RPMI7951 (cell line): ENCODE data around the gene NPIPA1. TPM values are rescaled to one million over a fixed set of nuclear protein-coding genes. Genes with fewer than 3 reads are reported as not detected.
"Not testable (repeated sequence)": the region's sequence is repeated elsewhere in the genome, so short reads cannot be mapped to it uniquely, and the experiment has no call there.

Source experiments
- DNase-seq: peaks from one replicate; pipeline ENCODE4 v3.0.0-alpha.2; 2012; ENCODE audit warnings: low read depth
- total RNA-seq: library from RNA; depleted of rRNA; stranded (reverse); fragments of >200 nt; shearing (Covaris generic); gene quantifications from 2 replicates; pipeline ENCODE4 v1.2.3, GENCODE V29; 2014; rRNA removed

The NPIPA1 gene
- total RNA-seq, 1 experiment from 2014 or later, result 15.6 TPM

DNA sequence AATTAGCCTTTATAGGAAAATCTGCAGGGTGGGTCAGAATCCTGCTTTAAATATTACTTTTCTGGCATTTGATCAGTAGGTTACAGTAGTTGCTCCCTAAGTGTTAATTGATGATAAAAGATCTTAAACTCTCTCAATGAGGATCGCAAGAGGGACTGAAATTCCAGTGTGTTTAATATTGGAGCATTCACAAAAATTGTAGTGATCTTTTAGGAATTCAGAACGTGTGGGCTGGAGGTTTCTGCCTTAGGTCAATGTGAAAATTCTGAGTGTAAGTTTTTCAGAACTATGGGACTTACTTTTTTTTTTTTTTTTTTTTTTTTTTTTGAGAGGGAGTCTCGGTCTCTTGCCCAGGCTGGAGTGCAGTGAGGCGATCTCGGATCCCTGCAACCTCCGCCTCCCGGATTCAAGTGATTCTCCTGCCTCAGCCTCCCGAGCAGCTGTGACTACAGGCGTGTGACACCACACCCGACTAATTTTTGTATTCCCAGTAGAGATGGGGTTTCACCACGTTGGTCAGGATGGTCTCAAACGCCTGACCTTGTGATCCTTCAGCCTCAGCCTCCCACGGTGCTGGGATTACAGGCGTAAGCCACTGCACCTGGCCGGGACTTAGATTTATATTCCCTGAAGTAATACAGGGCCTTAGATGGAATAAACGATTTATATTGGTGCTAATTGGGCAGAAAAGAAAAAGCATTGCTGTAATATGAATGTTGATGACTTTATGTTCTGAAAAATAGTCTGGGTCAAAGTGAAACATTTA is 39.9 kb downstream of the NPIPA1 start:
- not testable (repeated sequence) for DNase-seq

DNA sequence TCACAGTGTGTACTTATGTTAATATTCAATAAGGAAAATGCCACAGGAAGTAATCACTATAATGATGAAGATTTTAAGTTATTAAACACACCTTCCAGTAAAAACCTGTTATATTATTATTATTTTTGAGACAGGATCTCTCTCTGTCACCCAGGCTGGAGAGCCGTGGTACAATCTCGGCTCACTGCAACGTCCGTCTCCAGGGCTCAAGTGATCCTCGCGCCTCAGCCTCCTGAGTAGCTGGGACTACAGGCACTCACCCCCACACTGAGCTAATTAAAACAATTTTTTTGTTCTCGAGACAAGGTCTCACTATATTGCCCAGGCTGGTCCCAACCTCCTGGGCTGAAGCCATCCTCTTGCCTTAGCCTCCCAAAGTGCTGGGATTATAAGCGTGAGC is 41.0 kb downstream of the NPIPA1 start:
- DNase-seq, result not testable (repeated sequence)

DNA sequence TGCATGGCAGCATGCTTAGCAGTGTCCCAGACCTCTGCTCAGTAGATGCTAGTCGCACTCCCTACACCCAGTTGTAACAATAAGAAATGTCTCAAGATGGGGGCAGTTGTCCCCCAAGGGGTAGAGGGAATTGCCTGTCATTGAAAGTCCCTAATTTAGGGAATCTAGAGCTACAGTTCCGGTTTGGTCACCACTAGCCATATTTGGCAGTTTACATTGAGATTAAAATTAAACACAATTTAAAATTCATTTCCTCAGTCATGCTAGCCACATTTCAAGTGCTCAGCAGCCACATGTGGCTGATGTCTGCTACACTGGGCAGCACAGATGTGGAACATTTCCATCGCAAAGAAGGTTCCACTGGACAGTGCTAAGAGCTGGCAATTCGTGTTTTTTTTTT is 41.7 kb downstream of the NPIPA1 start:
- not testable (repeated sequence) for DNase-seq

DNA sequence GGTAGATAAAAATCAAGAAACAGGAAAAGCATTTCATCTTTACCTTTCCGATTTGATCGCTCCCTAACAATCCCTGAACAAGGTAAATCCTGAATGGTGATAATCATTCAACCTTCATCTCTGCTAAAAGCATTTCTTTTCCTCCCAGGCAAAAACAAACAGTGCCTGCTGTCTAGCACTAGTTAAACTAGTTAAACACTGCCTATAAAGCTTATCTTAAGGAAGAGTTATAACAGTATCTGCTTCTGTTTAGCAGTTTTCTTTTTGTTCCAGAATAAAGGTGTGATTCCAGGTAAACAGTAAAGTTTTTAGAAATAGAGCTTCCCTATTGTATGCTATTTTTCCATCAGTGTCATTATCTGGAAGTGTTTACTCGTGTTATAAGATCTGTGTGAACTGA is 44.0 kb downstream of the NPIPA1 start:
- not testable (repeated sequence) for DNase-seq

DNA sequence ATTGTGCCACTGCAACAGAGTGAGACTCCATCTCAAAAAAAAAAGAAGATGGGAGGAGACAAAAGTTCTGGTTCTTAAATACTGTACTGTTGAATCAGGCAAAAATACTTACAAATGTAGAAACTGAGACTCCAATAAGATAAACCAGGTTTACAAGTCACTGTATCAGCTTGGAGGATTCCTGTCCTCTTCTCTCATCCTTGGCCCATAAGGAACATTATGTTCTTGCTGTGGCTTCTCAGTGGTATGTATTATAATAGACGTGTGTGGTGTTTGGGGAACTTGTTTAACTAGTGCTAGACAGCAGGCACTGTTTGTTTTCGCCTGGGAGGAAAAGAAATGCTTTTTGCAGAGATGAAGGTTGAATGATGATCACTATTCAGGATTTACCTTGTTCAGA is 45.3 kb downstream of the NPIPA1 start:
- DNase-seq, result not testable (repeated sequence)

DNA sequence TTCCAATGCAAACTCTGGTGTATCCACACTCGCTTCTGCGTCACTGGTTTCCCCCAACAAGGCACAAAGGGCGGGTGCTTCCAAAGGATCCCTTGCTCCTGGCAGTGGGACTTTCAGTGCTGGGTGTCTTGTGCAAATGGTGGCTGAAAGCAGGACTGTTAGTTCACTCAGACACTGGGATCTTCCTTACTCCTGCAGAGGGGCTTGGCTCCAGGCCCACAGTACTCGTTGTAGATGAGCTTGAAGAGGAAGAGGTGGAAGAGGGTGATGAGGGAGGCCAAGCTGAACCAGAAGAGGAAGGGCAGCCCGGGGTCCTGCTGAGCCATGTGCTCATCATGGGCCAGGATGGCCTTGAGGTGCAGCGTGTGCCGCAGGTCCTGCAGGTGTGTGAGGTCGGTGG is 50.8 kb downstream of the NPIPA1 start:
- not testable (repeated sequence) for DNase-seq

DNA sequence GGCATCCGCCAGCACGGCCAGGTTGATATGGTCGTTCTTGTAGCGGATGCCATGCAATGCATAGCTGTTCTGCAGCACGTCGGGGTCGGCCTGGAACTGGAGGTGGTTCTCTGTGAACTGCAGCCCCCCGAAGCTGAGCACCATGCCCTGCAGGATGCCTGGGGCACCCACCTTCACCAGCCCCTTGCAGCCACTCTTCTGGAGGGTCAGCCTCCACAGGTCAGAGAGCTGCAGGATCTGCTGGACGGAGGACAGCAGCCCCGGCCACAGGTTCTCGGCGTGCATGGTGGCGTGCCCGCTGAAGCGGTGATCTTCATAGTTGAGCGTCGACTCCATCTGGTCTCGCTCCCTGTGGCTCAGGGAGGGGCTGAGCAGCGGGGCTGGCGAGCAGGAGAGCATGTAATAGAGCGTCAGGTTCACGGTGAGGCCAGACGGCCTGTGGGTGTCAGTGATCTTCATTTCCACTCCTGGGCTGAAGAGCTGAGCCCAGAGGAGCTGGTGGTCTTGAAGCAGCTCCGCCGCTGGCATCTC is 51.5 kb downstream of the NPIPA1 start:
- DNase-seq, result not testable (repeated sequence)

DNA sequence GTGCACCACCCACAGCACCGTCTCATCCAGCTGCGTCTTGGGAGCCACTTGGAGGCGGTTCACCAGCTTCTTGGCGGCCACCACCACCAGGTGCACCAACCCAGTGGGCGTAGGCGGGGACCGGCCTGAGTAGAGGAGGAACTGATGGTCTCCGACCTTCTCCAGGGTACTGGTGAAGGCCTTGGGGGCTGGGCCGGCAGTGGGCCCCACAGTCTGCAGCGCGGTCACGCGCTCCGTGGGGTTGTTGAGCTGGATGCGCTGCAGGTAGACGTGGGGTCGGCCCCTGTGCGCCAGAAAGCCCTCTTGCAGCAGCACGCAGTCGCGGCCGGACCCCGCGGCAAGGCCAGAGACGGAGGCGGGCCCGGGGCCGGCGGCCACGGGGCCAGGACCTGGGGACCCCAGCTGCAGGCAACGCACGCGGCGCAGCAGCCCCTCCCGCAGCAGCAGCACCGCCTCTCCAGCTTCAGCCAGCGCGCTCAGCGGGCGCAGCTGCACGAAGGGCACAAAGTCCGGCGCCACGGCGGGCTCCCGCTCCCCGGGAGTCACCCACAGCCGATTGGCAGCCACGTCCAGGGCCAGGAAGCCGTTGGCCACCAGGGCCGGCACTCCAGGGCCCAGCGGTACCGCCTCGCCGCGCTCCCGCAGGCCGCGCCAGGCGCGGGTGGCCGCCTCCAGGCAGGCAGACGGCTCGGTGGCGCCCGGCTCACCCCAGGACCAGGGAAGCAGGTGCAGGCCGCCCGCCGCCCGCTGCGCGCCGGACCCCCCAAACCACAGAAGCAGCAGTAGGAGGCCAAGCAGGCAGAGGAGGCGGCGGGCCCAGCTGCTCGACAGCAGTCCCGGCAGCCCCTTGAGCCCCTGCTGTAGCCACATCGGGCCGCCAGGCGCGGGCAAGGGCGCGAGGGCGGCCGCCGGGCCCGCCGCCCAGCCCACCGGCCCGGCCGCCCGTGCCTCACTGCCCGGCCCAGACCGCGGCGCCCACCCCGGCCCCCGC is 52.3 kb downstream of the NPIPA1 start:
- DNase-seq, result not testable (repeated sequence)

DNA sequence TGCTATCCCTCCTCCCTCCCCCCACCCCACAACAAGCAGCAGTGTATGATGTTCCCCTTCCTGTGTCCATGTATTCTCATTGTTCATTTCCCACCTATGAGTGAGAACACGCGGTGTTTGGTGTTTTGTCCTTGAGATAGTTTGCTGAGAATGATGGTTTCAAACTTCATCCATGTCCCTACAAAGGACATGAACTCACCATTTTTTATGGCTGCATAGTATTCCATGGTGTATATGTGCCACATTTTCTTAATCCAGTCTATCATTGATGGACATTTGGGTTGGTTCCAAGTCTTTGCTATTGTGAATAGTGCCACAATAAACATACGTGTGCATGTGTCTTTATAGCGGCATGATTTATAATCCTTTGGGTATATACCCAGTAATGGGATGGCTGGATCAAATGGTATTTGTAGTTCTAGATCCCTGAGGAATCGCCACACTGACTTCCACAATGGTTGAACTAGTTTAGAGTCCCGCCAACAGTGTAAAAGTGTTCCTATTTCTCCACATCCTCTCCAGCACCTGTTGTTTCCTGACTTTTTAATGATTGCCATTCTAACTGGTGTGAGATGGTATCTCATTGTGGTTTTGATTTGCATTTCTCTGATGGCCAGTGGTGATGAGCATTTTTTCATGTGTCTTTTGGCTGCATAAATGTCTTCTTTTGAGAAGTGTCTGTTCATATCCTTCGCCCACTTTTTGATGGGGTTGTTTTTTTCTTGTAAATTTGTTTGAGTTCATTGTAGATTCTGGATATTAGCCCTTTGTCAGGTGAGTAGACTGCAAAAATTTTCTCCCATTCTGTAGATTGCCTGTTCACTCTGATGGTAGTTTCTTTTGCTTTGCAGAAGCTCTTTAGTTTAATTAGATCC is 56.3 kb downstream of the NPIPA1 start:
- not testable (repeated sequence) for DNase-seq

DNA sequence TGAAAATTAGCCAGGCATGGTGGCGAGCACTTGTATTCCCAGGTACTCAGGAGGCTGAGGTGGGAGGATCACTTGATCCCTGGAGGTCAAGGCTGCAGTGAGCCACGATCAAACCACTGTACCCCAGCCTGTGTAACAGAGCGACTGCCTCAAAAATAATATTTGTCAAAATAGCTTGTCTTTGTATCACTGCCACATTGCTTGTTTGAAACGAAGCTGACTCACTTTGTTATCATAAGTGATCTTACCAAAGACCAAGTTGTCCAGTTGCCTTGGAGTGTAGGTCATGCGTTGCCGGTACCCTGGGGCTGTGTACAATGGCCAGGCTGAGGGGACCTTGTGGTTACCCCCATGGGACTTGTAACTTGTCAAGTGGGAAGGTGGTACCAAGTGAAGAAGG is 59.5 kb downstream of the NPIPA1 start:
- DNase-seq, result peak; percentile 58

DNA sequence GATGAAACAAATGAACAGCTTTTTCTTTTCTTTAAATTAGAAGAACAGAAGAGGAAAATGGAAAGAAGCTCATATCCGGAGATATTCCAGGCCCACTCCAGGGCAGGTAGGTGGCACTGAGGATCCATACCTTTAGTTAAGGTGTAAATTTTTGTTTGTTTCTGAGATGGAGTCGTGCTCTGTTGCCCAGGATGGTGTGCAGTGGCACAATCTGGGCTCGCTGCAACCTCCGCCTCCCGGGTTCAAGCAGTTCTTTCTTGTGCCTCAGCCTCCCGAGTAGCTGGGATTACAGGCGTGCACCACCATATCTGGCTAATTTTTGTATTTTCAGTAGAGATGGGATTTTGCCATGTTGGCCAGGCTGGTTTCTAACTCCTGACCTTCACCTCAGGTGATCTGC is 61.1 kb downstream of the NPIPA1 start:
- DNase-seq, result not testable (repeated sequence)

DNA sequence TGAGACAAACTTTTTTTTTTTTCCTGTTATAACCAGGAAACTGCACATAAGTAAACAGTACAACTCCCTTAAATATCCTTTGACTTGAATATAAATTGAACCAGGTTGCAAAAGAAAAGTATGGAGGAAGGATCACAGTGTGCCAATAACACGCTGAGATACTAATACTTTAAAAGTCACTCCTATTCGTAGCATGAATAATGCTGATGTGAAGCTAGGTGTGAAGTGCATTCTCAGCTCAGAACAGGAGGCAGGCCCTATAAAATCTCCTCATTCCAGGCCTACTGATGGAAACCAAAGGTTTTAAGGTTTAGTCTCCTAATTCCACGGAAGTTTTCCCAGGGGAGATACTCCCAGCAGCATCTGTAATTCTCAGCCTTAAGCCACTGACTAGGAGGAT is 62.6 kb downstream of the NPIPA1 start:
- not testable (repeated sequence) for DNase-seq

Other genes starting within 250 kb of the NPIPA1 start
- not detected in 2 replicates for gene PLA2G10, start 243.1 kb upstream of the NPIPA1 start, total RNA-seq
- 0.29 and 0.48 TPM in 2 replicates for gene NPIPA3, start 234.0 kb upstream of the NPIPA1 start, total RNA-seq
- 0.29 and 4.3 TPM in 2 replicates for gene NPIPA2, start 194.9 kb upstream of the NPIPA1 start, total RNA-seq
- 53.4 and 55.2 TPM in 2 replicates for gene NOMO1, start 103.7 kb upstream of the NPIPA1 start, total RNA-seq
- gene PDXDC1, start 37.6 kb downstream of the NPIPA1 start, total RNA-seq, result 29.3 and 29.8 TPM in 2 replicates
- 70.9 and 78.8 TPM in 2 replicates for gene NTAN1, start 118.6 kb downstream of the NPIPA1 start, total RNA-seq
- 27.8 and 29.7 TPM in 2 replicates for gene RRN3, start 156.8 kb downstream of the NPIPA1 start, total RNA-seq